CD4-positive, alpha-beta T cell treated with Interleukin-6 for 4 hours (primary cell): ENCODE measurements around the gene SENP1.

Experiments used
- DNase-seq: peaks from one replicate; pipeline ENCODE4 v3.0.0-alpha.2; 2020; ENCODE audit warnings: mixed read lengths

Gene SENP1

GRCh38 chr12:48033451-48033850 lies 72.4 kb downstream of the SENP1 start:
- no peak for DNase-seq

DNA sequence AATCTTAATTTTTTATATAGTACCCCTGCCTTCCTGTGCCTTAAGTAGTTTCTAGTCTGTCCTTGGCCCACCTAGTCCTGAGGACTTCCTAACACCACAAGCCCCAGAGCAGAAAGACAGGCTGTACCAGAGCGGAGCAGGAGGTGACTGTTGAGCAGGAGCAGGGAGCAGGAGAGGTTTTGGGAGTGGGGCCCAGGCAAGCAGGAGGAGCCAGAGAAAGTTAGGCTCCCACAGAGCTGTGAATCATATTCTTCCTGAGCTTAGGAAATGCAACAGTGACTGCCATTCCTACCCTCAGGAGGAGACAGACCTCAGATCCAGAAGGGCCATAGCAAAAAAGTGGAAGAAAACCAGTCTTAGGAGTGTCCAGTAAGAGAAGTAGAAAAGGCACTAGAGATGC lies 73.3 kb downstream of the SENP1 start:
- DNase-seq, result no peak

GRCh38 chr12:48031135-48031960 lies 74.5 kb downstream of the SENP1 start:
- DNase-seq, result no peak

DNA sequence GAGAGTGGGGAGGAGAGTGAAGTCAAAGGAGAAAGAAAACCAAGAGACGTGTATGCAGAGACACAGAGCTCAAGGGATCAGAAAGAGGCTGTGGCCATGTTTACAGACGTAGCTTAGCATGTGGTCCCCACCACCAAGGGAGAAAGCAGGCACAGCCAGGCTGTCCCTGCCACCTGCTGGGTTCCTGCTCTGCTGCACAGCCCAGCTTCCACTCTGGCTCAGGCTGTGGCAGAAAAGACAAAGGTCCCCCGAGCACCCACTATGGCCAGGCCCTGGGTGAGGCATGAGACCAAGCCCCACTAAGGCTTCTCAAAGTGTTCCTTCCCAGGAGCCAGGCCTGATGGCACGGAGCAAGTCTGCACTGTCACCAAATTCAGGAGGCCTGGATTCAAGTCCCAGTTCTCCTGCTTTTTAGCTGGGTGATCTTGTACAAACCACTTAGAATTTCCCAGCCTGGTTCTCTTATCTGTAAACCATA lies 75.7 kb downstream of the SENP1 start:
- DNase-seq, result no peak

DNA sequence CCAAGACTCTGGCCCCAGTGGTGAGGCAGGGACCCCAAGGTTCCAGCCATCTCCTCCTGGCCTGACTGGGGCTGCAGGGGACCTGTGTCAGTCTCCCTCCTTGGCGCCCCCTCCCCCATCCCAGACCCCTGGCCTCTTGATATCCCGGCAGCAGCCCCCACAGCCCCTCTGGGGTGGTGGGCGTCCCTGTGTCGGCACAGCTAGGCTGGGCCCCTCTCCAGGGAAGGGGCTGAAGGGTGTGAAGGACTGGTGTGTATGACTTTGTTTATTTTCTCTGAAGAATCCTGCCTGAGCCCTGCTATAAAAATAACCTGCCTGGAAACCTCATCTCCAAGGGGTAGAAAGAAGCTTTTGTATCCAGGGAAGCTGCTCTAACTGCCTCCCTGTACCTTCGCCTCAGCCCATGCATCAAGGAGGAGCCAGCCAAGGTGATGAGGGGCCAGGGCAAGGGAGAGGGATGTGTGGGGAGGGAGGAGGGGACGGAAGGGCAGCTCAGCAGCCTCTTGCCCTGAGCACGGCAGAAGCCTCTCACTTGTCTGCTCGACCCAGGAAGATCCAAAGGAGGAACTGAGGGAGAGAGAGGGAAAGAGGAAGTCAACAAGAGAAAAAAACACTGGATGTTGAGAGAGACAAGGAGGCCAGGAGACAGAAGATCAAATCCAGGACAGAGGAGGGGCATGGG lies 76.2 kb downstream of the SENP1 start:
- DNase-seq, result no peak

GRCh38 chr12:48028541-48029431 lies 77.1 kb downstream of the SENP1 start:
- no peak for DNase-seq

DNA sequence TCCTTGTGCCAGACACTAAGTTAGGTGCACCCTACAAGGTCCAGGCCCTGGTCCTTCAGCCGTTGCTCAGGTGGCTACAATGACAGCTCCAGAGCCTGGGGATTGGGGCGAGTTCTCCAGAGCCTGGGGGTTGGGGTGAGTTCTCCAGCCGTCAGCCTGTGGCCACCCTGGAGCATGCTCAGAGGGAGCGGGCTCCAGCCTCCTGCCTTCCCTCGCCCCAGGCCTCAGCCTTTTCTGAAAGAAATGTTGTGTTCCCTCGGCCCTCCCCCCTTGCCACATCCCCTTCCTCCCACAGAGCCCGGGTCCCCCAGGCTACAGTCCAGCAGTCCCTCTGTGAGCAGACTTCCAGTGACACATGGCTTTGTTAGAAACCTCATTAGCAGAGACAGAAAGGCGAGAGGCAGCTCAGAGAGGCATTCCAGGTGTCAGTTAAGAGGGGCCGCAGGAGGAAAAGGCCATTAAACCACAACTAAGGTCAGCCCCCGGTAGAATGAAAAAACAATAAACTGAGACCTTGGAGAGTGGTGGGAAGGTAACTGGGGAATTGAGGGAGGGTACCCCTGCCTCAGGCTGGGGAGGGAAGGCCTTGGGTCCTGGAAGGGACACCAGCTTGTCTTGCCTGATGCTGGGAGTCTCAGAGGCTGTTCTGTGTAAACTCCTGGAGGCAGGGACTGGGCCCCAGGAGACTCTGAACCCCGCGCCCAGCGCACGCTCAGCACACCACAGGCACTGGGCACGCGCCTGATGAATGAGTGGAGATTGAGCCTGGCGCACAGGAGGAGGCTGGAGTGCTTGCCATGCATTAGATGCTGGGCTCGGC lies 78.5 kb downstream of the SENP1 start:
- no peak for DNase-seq

- no peak for DNase-seq
Measured at GRCh38 chr12:48026060-48026827, 79.6 kb downstream of the SENP1 start.

DNA sequence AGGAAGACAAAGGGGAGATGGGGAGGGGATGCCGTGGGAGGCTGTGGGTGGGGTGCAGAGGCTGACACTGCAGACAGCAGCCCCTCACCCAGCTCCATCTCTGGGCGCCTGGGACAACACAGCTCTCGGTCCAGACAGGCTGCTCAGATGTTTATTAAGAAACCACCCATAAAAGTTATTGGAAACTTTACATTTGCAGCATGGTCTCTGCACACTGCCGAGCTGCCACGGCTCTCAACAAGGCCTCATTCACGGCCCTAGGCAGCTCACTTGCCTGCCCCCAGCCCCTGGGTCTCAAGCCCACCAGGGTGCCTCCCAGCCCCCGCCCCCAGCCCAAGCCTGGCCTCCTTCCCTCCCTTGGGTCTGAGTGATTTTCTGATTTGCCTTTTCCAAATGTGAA lies 80.6 kb downstream of the SENP1 start:
- no peak for DNase-seq

GRCh38 chr12:48024735-48025134 lies 81.1 kb downstream of the SENP1 start:
- no peak for DNase-seq

- no peak for DNase-seq
Measured at GRCh38 chr12:48023386-48023785, 82.5 kb downstream of the SENP1 start.

DNA sequence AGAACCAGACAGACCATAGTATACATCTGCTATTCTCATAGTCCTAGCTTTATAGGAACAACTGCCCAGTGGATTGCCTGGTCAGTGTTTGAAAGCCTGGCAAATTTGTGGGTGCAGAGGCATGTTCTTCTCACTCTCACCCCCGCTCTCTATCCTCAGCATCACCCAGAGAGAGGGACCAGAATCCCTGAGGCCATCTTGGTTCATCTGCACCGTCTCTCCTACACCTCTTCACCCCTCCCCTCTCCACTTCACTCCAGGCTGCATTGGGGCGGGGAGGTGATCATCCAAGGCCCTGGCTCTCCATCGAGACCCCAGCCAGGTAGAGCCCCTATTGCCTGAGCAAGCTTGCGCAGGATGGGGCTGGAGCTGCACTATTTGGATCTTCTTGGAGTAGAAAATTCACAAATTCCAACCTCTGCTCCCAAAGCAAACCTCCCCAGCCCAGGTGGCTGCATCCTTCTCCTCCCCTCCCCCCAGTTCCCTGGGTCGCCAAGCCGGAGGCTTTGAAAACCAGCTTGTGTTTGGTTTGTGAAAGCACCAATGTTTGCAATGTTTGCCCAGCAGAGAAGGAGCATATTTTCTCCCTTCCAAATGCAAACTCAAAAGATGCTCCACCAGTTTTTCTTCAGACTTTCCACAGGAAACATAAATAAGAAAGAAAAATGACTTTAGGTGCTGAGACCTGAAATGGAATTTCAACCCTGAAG lies 83.0 kb downstream of the SENP1 start:
- no peak for DNase-seq

- no peak for DNase-seq
Measured at GRCh38 chr12:48022180-48022521, 83.7 kb downstream of the SENP1 start.

DNA sequence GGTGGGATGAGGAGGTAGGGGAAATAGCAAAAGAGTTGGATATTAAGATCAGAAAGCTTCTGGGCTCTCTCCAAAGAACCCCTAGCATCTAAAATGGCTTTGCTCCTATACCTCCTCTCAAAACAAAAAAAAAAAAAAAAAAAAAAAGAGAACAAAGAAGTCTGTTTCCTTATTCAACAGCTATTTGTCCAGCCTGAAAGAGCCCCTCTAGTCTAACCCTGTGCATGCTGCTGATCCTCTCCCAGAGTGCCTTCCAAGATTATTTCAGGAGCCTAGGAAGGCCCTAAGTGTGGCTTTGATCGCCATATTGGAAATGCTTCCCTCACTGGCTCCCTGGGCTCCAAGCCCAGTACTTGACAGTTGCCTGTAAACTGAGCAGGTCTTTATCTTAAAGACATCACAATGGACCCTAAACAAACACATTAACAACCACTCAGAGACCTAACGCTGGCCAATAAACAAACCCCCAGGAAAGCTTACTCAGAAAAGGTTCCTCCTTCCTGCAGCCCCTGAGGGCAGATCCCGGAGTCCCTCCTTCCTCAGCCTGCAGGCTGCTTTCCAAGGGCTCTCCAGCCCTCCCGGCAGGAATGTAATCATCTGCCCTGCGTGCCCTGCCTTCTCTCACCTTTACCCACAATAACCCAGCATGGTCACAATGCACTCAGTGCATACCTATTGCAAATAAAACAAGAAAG lies 84.2 kb downstream of the SENP1 start:
- no peak for DNase-seq

DNA sequence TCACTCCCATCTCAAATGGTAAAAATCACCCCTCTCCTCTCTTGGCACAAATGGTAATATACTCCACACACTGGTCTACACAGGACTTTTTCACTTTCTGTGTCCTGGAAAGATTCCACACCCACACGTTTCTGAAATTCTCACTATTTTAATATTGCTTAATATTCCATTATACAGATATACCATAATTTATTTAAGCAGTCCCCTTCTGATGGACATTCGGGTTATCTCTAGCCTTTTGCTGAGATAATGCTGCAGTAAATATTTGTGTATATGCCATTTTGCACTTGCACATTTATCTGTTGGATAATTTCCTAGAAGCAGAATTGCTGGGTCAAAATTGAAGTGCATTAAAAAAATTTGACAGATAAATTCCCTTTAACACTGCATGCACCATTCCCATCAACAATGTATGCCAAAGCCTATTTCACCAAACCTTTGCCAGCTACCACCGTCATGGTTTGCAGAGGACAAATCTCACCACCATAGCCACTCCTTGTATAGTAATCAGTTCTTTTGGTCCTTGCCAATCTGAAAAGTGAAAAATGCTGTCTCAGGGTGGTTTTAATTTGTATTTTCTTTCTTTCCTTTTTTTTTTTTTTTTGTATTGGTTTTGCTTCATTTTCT lies 86.1 kb downstream of the SENP1 start:
- DNase-seq, result no peak

- DNase-seq, result no peak
Measured at GRCh38 chr12:48018618-48018995, 87.3 kb downstream of the SENP1 start.

GRCh38 chr12:48017921-48018617 lies 87.8 kb downstream of the SENP1 start:
- no peak for DNase-seq

GRCh38 chr12:48017496-48017895 lies 88.4 kb downstream of the SENP1 start:
- no peak for DNase-seq

GRCh38 chr12:48016373-48017020 lies 89.4 kb downstream of the SENP1 start:
- DNase-seq, result no peak
